MM.1S (cell line): Measurements from ENCODE around the gene VSTM5.

Source experiments
- DNase-seq: peaks from one replicate; pipeline ENCODE4 v3.0.0-alpha.2; 2015
- H2AFZ ChIP-seq: fragments of 300-600 bp; sonication (generic); 2 replicates; pipeline ENCODE4 v1.6.0; 2016; ENCODE audit warnings: antibody characterized with exemption, low read length
- H3F3A ChIP-seq: fragments of 300-600 bp; sonication (generic); 2 replicates; pipeline ENCODE4 v1.6.1; 2016; ENCODE audit warnings: mild to moderate bottlenecking, antibody characterized with exemption, low read length, moderate library complexity, mixed read lengths; ENCODE audit not compliant: insufficient read depth
- H3K27ac ChIP-seq: fragments of 300-600 bp; sonication (generic); 2 replicates; pipeline ENCODE4 v1.5.1; 2016; ENCODE audit warnings: mild to moderate bottlenecking, low read length
- H3K27me3 ChIP-seq: fragments of 300-600 bp; sonication (generic); replicated peaks from 2 replicates; pipeline ENCODE4 v1.6.0; 2016; ENCODE audit warnings: low read length; ENCODE audit not compliant: insufficient read depth
- H3K36me3 ChIP-seq: fragments of 300-600 bp; sonication (generic); replicated peaks from 2 replicates; pipeline ENCODE4 v1.6.1; 2016; ENCODE audit warnings: mild to moderate bottlenecking, low read length, mixed read lengths; ENCODE audit not compliant: insufficient read depth
- H3K4me1 ChIP-seq: fragments of 300-600 bp; sonication (generic); 2 replicates; pipeline ENCODE4 v1.6.1; 2016; ENCODE audit warnings: low read length, mixed read lengths
- H3K4me2 ChIP-seq: fragments of 300-600 bp; sonication (generic); 2 replicates; pipeline ENCODE4 v1.6.0; 2016; ENCODE audit warnings: low read depth, low read length
- H3K4me3 ChIP-seq: fragments of 300-600 bp; sonication (generic); 2 replicates; pipeline ENCODE4 v1.5.1; 2016; ENCODE audit warnings: low read length, mixed read lengths
- H3K79me2 ChIP-seq: fragments of 300-600 bp; sonication (generic); 2 replicates; pipeline ENCODE4 v1.6.1; 2016; ENCODE audit warnings: mixed run types, low read length, mixed read lengths
- H3K9ac ChIP-seq: fragments of 300-600 bp; sonication (generic); 2 replicates; pipeline ENCODE4 v1.6.1; 2016; ENCODE audit warnings: low read length, mixed read lengths
- H3K9me2 ChIP-seq: fragments of 300-600 bp; sonication (generic); replicated peaks from 2 replicates; pipeline ENCODE4 v1.6.1; 2016; ENCODE audit warnings: mild to moderate bottlenecking, low read length, mixed read lengths; ENCODE audit not compliant: insufficient read depth
- H3K9me3 ChIP-seq: fragments of 300-600 bp; sonication (generic); replicated peaks from 2 replicates; pipeline ENCODE4 v1.6.1; 2016; ENCODE audit warnings: mild to moderate bottlenecking, low read length, mixed read lengths; ENCODE audit not compliant: insufficient read depth
- H4K20me1 ChIP-seq: fragments of 300-600 bp; sonication (generic); 2 replicates; pipeline ENCODE4 v1.6.1; 2016; ENCODE audit warnings: mild to moderate bottlenecking, low read length, moderate library complexity, mixed read lengths; ENCODE audit not compliant: insufficient read depth
- CTCF ChIP-seq: fragments of 300-600 bp; sonication (generic); IDR thresholded peaks from 2 replicates; pipeline ENCODE4 v1.5.1; 2016; ENCODE audit warnings: antibody characterized with exemption, low read length, mixed read lengths
- EZH2 ChIP-seq: fragments of 300-600 bp; sonication (generic); optimal IDR thresholded peaks from 2 replicates; pipeline ENCODE3; 2017; ENCODE audit warnings: low read depth, mild to moderate bottlenecking, antibody characterized with exemption, low read length, mixed read lengths
- EZH2phosphoT487 ChIP-seq: fragments of 300-600 bp; sonication (generic); IDR thresholded peaks from 2 replicates; pipeline ENCODE4 v1.6.1; 2018; ENCODE audit warnings: antibody characterized with exemption, low read length

VSTM5 gene

GRCh38 chr11:93845181-93846092 is 5.0 kb downstream of the VSTM5 start:
- H3F3A ChIP-seq = no peaks in the 10 kb centered on the region
- no peaks in the 10 kb centered on the region for H4K20me1 ChIP-seq
- H3K4me2 ChIP-seq = no peak overlapping the region
- DNase-seq = no peak
- no peak overlapping the region for H3K4me3 ChIP-seq
- H3K9ac ChIP-seq = no peak overlapping the region
- no peaks in the 10 kb centered on the region for H3K4me1 ChIP-seq
- no peaks in the 10 kb centered on the region for H3K79me2 ChIP-seq
- TF ChIP-seq EZH2phosphoT487 = no peak
- no peak for TF ChIP-seq CTCF
- no peak for TF ChIP-seq EZH2
- H3K9me3 ChIP-seq = no peaks in the 10 kb centered on the region
- H2AFZ ChIP-seq = no peak overlapping the region
- no peaks in the 10 kb centered on the region for H3K27me3 ChIP-seq
- no peaks in the 10 kb centered on the region for H3K9me2 ChIP-seq
- H3K27ac ChIP-seq = no peak overlapping the region
- no peaks in the 10 kb centered on the region for H3K36me3 ChIP-seq

GRCh38 chr11:93844568-93844967 is 5.8 kb downstream of the VSTM5 start:
- H3K9me2 ChIP-seq = no peaks in the 10 kb centered on the region
- no peak overlapping the region for H3K9ac ChIP-seq
- no peaks in the 10 kb centered on the region for H3F3A ChIP-seq
- H3K27ac ChIP-seq = no peak overlapping the region
- H3K79me2 ChIP-seq = no peaks in the 10 kb centered on the region
- no peaks in the 10 kb centered on the region for H3K36me3 ChIP-seq
- H3K4me1 ChIP-seq = no peaks in the 10 kb centered on the region
- H4K20me1 ChIP-seq = no peaks in the 10 kb centered on the region
- no peak for DNase-seq
- H3K9me3 ChIP-seq = no peaks in the 10 kb centered on the region
- TF ChIP-seq EZH2phosphoT487 = no peak
- TF ChIP-seq CTCF = no peak
- TF ChIP-seq EZH2 = no peak
- H3K4me3 ChIP-seq = no peak overlapping the region
- no peak overlapping the region for H2AFZ ChIP-seq
- H3K27me3 ChIP-seq = no peaks in the 10 kb centered on the region
- H3K4me2 ChIP-seq = no peak overlapping the region

- no peaks in the 10 kb centered on the region for H3K9me3 ChIP-seq
- no peaks in the 10 kb centered on the region for H3K4me1 ChIP-seq
- no peak overlapping the region for H3K9ac ChIP-seq
- no peak overlapping the region for H2AFZ ChIP-seq
- no peaks in the 10 kb centered on the region for H3K36me3 ChIP-seq
- TF ChIP-seq CTCF (no peak), EZH2phosphoT487 (no peak), EZH2 (no peak)
- H3K27ac ChIP-seq = no peak overlapping the region
- H3K79me2 ChIP-seq = no peaks in the 10 kb centered on the region
- H3K4me3 ChIP-seq = no peak overlapping the region
- no peak for DNase-seq
- no peaks in the 10 kb centered on the region for H3K9me2 ChIP-seq
- no peak overlapping the region for H3K4me2 ChIP-seq
- H3F3A ChIP-seq = no peaks in the 10 kb centered on the region
- H3K27me3 ChIP-seq = no peaks in the 10 kb centered on the region
- no peaks in the 10 kb centered on the region for H4K20me1 ChIP-seq
Observed at GRCh38 chr11:93843906-93844305, 6.5 kb downstream of the VSTM5 start.
